Stimulated activated CD4-positive, alpha-beta T cell treated with anti-CD3 and anti-CD28 coated beads, Interleukin-4, amount 100 ng/mL, for 4 hours (primary cell): ENCODE measurements around the gene TWF2.

Experiments used
- DNase-seq, 2 experiments: peaks; one replicate each; pipeline ENCODE4 v3.0.0-alpha.2; 2020

TWF2 gene

DNA sequence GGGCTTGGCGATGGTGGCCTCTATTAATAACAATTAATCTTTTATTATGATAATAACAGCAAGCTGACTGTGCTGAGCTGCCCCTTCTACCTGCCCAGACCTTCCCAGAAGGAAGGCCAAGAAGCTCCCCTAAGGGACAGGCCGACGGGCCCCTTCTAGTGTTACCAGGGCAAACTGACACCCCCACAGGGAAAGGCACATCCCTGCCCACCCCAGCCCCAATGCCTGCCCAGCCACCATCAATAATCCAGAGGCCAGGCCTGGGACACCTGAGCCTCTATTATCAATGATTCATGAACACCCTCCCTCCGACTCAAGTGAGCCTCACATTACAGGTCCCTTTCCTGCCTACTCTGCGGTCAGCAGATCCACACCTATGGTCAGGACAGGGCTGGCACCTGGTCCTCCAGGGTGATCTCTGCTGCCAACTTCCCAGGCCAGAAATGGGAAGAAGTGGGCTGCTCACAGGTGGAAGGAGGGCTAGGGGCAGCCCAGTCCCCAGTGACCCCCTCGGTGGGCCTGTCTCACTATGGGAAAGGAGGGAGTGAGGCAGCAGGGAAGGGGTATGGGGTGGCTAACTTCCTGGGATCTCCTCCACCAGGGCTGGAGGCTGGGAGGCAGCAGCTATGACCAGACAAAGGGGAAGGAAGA, 1.8 kb downstream of the TWF2 start:
- no peak for DNase-seq

DNA sequence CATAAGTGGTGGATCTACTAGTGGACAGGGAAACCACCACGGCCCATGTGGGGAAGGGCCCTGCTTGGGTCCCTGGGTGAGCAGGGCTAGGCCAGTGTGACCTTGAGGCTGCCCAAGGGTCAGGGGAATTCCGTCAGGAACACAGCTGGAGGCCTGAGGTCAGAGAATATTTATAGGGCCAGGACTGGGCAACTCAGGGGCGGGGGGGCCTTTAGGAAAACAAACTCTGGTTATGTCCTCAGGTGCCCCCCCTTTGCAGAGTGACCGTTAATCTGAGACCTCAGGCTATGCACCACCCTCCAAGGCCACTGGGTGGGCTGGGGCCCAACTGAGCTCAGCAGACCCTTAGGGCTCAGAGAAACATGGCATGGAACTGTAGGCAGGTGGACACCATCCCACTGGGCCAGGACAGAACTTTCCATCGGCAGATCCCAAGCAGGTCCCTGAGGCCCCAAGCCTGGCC, 2.5 kb downstream of the TWF2 start:
- no peak for DNase-seq

DNA sequence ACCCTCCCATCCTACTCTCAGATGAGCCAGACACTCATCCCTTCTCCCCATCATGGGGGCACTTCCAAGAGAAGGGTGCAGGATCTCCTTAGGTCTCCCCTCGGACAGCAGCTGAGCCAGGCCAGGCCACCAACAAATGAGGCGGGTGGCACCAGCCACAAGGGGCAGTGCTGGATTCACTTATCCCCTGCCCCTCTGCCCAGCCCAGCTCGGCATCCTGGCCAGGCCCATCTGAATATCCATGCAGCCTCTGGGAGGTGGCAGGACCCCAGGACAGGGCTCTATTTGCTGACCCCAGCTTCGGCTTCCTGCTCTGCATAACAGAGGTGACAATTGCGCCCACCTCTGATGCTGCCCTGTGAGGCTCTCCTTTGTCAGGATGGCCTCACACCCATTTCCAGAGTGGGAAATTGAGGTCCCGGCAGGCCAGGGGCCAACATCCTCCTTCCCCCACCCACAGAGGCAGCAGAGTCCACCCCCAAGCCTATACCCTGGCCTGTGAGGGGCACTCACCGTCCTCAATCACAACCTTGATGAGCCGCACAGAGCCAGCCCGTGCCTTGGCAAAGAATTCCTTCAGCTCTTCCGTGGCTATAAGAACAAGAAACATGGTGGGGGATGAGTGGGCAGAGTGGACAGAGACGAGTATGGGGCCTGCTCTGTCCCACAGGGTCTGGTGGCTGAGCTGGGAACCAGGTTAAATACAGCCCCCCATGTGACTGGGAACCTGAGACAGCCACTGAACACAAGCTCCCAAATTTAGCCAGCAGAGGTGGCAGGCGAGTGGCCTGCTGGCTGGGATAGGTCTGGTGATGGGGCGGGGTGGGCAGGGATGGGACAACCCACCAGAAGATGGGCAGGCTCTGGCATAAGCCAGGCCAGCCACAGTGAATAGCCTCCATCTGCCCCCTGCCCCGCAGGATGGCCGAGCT, 4.2 kb downstream of the TWF2 start:
- DNase-seq = no peak

- no peak for DNase-seq
These were observed 5.0 kb downstream of the TWF2 start for GRCh38 chr3:52233968-52234367.

- DNase-seq = no peak
These were observed 5.8 kb downstream of the TWF2 start for GRCh38 chr3:52233108-52233591.

- peak in 1 of 2 experiments; percentile 35 for DNase-seq
These were observed 6.5 kb downstream of the TWF2 start for GRCh38 chr3:52232279-52233107.

DNA sequence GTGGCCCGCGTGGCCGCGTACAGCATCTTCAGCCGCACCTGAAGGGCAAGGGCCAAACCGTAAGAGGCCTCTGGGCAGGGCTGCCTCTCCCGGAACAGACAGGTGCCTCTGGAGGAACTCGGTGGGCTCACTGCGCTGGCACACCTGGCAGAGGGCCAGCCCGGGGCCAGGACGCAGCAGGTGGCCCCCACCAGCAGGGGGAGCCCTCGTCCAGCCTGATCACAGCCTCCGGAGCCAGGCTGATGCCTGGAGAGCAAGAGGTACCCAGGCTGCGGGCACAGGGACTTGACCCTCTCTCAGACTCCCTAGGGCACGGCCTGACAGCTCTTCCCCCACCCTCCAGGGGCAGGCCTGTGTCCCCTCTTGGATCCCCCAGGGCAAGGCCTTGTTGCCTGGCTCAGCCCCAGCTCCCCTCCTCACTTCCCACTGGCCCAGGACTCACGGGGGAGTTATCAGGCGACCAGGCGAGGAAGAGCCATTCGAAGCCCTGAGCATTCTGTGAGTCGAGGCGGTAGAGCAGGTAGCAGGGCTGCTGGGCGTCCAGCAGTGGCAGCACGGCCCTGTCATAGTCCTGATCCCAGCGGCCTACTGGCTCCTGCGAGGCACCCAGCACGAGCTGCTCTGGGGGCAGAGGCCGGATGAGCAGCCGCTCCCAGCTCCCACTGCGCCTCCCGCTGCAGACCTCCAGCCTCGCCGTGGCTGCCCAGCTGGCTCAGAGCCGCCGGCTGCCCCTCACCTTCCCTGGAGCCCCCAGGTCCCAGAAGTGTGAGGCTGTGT, 7.3 kb downstream of the TWF2 start:
- DNase-seq = peak; percentile 80 to 92

- DNase-seq = no peak
These were observed 8.0 kb downstream of the TWF2 start for GRCh38 chr3:52230889-52231499.

GRCh38 chr3:52230461-52230860, 8.5 kb downstream of the TWF2 start:
- DNase-seq = no peak

DNA sequence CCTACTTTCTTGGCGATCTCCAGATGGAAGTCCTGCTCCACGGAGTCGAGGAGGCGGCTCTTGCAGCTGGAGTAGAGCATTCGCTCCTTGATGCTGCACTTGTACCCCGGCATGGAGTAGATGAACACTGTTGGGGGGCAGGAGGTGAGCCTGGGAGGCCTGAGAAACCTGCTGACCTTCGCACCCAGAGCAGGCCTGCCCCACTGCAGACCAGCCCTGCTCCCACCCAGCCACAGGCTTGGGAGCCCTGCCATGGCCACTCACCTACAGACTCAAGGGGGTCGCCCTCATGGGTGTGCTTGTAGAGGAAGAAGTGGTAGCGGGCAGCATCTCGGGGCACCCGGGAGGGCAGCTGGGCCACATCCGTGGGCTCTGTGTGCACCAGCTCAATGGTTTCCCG, 9.3 kb downstream of the TWF2 start:
- no peak for DNase-seq

GRCh38 chr3:52228751-52229291, 10.1 kb downstream of the TWF2 start:
- DNase-seq = no peak

DNA sequence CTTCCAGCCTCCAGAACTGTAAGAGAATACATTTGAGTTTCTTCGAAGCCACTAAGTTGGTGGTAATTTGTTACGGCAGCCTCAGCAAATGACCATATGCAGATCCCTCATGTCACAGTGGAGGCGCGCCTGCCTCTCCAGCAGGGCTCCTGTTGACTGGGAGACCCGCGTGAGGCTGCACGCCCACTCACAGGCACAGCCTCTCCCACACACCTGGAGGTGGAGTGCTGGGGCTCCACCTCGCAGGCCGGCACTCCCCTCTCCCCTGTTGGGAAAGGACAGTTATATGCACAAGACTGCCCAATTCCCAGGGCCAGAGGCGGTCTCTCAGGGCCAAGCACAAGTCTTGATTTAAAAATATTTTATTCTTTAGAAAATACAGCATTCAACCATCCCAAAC, 10.7 kb downstream of the TWF2 start:
- DNase-seq = no peak

- no peak for DNase-seq
These were observed 11.2 kb downstream of the TWF2 start for GRCh38 chr3:52227766-52228165.

DNA sequence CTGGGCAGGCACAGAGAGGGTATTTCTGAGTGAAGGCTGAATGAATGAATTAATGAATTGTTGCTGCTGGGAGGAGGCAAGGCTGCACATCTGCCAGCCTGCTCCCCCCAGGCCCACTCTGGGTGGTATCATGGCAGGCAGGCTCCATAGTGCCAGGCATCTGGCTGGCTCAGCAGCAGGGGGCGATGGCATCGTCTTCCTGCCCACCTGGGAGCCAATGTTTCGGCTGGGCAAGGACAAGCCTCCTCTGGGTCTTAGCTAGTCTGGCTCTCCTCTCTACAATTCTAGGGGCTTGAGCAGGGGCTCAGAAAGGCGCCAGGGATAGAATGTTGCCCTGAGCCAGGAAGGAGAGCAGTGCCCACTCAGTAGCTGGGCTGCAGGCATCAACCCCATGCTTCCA, 11.8 kb downstream of the TWF2 start:
- no peak for DNase-seq

DNA sequence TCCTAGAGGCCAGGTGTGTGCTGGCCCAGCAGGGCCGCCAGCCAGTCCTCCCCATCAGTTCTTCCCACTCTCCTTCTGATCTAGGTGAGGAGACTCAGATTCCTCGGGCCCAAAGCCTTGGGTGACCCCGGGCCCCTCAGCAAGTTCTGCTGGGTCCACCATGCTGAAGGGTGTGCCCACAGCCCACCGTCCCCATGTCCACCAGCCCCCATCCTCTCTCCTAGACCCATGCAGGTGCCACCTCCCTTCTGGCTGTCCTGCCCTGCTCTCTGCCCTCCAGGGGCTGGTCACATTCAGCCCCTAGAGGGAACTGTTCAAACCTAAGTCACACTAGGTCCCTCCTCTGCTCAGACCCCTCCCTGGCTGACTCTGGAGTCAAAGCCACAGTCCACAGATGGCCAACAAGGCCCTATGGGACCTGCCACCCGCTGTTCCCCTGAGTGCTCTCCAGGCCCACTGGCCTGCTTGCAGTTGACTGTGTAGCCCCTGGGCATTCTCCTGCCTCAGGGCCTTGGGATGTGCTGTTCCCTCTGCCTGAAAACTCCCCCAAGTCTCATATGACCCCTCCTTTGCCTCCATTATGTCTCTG, 12.6 kb downstream of the TWF2 start:
- no peak for DNase-seq

DNA sequence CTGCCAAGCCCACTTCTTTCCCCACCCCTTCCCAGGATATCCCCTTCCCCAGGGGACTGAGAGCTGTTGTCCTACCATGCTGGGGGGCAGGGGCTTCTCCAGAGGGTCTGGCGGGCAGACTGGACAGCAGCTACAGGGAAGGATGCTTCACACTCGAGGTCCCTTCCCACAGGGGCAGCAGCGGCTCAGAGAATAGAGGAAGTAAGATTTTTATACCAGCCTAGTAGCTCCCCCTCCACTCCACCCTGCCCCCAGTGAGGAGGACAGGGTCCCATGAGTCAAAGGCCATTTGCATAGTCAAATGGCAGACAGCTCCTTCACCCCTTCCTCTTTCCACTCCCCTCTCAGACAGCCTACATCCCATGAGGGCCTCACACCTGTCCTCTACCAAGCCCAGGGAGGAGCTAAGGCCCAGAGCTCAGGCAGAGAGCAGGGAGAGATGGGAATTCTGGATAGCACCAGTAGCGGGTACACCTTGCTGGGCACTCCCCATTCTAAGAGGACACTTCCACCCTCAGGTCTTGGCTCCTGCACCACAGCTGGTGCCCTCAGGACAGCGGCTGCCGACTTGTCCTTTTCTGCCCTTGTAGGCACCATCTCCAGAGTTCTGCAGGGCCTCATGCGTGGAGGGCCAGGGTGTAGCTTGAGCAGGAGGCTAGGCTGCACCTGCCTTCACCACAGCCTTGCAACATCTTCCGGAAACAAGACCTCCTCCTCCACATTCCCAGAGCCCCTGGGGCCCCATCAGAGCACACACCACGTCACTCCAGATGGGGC, 13.3 kb downstream of the TWF2 start, which contains the start of gene TLR9:
TLR9 (minus strand) TSS at position 194 of the 777 bp plus-strand sequence; CDS start at position 78, 116 bp downstream.
- DNase-seq = no peak

DNA sequence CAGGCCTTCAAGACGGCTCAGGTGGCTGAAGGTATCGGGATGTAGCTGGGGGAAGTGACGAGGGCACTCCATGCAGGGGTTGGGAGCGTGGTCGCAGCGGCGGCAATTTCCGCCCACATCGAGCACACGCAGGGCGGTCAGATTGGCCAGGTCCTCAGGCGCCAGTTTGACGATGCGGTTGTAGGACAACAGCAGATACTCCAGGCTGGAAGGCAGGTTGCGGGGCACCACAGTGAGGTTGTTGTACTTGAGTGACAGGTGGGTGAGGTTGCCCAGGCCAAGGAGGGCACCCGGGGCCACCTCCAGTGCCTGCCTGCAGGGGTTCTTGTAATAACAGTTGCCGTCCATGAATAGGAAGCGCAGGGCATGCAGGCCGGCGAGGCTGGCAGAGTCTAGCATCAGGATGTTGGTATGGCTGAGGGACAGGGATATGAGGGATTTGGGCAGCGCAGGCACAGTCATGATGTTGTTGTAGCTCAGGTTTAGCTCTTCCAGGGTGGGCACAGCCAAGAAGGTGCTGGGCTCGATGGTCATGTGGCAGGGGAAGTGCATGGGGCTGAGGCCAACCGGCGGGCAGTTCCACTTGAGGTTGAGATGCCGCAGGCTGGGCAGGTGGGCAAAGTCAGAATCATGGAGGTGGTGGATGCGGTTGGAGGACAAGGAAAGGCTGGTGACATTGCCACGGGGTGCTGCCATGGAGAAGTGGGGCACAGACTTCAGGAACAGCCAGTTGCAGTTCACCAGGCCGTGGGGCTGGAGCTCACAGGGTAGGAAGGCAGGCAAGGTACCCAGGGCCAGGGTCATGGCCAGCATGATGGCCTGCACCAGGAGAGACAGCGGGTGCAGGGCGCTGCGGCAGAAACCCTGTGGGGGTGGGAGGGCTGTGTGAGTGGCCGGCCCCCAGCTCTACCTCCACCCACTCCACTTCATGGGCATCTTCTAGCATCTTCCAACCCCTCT, 15.2 kb downstream of the TWF2 start:
- no peak for DNase-seq

- no peak for DNase-seq
These were observed 16.4 kb downstream of the TWF2 start for GRCh38 chr3:52222319-52223221.
